GM19193 (cell line): ENCODE results near the gene GPATCH2L.

Source experiments
- POLR2A ChIP-seq: IDR thresholded peaks from 4 replicates; pipeline ENCODE4 v1.6.1; 2011; ENCODE audit not compliant: insufficient read depth, insufficient read length; ENCODE audit errors: extremely low read depth

GPATCH2L gene

DNA sequence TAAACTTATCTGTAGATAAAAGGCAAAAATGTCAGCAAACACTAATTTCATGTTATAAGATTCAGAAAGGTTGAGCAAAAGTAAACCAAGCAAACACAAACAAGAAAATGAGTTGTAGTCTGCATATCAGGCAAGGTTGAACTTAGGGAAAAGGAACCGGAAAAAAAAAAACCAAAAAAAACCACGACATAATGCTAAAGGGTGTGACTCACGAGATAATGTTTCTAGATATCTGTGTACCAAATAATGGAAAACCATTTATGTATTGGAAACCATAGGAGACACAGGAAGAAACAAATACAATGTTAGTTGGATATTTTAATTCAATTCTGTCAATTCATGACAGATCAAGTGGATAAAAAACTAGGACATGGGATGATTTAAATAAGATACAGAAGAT, 60.5 kb downstream of the GPATCH2L start:
- TF ChIP-seq POLR2A = no peak

DNA sequence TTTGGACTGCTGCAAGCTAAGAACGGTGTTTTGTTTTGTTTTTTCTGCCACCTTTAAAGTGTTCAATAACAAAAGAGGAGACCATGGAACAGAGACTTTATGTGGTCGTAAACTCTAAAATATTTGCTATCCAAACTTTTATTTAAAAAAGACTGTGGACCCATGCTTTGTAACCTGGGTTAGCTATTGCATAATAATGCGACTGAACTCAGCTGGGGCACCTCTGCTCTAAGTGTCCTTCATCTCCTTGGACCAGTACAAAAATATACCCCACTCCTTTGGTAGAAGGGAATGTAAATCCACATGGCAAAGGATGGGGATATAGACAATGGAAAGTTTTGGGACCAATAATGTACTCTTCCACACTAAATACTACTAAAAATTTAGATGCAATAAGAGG, 65.5 kb downstream of the GPATCH2L start:
- no peak for TF ChIP-seq POLR2A

DNA sequence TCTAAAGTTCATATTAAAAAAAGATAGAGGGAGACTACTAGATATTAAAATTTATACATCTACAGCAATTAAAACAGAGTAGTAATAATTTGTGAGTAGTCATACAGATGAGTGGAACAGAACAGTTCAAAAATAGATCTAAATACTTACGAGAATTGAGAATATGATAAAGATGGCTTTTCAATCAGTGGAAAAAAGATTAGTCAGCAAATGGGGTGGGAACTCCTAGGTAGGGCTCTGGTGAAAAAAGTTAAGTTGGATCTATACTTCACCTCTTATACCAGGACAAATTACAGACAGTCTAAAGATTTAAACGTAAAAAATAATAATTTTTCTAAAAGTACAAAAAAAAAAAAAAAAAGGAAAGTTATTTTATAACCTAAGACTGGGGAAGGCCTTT, 66.9 kb downstream of the GPATCH2L start:
- TF ChIP-seq POLR2A = no peak

DNA sequence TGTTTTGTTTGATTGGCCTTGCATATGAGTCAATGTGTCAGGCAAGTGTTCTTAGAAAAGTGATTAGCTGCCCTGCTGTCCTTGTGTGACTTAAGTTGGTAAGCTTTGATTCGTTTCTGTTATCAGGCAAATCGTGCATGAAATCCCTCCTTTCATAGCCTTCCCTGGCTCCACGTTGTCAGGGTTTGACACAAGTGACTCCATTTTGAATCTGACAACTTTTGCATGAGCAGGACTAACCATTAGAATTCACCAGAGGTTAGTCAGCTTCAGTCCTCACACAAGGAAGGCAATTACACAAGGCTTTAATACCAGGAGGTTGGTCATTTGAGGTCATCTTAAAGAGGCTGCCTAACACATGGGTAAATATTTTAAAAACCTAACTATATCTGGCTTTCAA, 68.2 kb downstream of the GPATCH2L start:
- no peak for TF ChIP-seq POLR2A

DNA sequence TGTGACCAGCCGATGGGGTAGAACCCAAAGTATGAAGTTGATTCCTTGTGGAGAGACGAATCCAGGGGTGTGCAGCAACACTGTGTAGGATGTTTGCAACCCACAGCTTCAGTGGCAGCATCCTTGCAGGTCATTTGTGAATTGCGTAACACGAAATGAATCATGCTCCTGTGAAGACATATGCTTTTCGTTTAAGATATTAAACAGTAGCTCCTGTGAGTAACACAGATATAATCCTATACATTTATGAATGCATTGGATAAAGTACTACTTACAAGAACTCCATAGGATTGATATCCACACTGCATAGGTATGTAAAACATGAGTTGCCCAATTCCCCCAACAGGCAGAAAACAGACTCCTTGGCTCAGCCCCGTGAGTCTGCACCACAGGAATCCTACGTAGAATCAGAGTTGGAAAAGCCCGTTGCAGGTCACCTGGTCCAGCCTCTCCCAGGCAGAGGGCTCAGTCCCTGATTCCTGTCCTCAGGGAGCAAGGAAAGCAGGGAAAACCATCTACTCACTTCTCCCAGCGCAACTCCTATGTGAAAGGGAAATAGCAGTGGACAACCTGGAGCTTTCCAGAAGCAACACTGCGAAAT, 75.8 kb downstream of the GPATCH2L start:
- TF ChIP-seq POLR2A = no peak

DNA sequence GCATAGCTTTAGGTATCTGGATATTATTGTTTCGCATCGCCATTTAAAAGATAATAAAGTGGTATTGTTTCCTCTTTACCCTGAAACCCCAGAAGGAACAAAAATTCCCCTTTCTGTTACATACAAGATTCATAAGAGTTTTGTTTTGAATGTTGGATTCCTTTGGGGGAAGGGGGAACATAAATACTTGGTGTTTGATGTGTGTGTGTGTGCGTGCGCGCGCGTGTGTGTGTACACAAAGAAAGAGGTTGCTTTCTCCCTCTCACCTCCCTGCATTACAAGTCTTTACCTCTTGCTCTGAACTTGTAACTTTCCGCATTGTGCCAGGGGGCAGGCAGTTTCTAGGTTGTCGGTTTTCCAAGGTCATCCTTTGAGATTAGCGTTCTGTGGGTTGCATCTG, 76.4 kb downstream of the GPATCH2L start:
- no peak for TF ChIP-seq POLR2A

DNA sequence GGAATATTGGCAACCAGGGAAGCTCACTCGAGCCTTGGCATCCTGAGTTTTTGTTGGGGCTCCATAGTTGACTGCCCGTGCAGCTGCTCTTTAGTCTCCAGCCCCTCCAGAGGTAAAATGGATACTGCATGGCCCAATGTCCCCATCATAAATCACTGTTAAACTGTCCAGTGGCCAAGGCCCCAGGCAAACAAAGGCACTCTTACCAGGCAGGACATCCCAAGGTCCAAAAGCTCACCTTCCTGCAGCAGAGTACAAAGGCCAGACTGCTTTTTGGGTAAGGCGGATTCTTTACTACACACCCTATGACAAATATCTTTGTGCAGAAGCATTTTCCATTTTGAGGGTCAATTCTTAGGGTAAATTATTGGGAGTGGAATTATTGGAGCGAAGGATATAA, 81.1 kb downstream of the GPATCH2L start:
- no peak for TF ChIP-seq POLR2A

DNA sequence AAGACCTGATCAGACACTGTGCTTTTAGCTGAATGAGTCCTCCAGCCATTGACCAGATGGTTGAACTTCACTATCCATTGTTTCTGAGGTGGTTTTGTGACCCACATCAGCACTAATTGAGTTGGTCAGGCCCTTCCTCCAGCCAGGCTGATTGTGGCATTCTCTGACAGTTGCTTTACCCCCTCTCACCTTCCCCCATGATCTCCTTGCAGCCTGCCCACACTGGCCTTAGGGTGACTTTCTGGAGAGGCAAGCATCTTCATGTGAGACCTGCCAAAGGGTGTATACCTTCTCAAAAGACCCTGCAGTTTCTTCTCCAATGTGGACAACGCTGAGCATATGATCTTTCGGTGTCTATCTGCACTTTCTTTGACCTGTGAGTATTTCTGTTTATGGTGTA, 83.9 kb downstream of the GPATCH2L start:
- TF ChIP-seq POLR2A = no peak

DNA sequence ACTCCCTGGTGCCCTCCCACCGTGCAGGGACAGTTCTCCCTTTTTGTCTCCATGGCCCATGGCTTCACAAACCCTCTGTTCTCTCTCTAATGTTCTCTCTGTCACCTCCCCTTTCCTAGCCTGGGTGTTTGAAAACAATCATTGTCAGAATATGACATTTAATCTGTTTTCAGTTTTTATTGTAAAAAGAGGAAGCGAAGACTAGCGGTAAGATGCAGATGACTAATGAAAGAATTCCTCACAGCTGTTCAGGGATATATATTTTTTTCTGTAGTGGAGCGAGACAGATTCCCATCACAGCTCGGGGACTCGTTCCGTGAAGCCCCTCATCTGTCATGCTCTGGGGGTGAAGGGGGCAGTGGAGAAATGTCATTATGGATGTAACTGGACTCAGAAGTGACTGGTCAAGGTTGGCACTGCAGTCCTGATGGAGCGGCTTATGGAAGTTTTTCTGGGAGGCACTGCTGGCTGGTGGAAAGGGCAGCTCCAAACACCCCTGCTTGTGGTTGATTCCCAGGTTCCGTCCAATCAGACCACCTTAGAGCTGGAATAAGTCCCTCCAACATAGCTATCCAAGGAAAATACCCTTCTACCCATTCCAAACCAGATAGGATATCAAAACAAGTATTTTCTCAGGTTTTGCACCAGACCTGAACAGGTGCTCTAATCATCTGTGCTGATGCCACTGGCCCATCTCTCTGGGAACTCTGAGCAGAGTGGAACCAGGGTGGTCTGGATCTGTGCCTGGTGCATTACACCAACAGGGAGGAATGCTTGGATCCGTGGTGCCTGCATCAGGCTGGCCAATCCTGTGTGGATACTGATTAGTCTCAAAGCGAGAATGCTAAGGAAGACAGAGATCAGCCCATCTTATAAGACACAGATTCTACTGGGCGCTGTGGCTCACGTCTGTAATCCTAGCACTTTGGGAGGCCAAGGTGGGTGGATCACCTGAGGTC, 84.7 kb downstream of the GPATCH2L start:
- TF ChIP-seq POLR2A = no peak

DNA sequence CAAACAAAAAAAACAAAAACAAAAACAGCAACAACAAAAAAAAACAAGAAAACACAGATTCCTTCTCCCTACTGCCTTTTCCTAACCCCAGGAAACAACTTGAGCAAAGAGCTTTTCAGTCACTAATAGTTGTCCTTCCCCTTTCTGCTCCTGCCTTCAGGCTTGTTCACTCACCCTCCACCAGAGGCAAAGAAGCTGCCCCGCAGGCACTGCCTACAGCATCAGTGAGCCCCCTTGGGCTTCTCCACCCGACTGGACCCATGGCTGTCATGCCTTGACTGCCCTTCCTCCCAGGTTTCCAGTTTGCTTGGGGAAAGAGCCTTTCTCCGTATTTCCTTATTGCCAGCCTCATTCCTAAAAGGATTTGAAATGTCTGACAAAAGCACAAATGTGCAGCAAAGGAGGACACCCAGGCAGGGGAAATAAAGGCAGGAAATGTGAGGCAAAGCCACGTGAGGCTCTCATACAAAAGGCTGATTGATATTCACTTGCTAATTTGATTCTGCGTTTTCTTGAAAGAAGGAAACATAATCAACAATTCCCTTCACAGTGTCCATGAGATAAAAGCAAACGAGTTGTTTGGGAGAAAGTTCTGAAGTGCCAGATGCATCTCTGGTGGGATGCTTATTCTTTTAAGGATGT, 85.7 kb downstream of the GPATCH2L start:
- no peak for TF ChIP-seq POLR2A

DNA sequence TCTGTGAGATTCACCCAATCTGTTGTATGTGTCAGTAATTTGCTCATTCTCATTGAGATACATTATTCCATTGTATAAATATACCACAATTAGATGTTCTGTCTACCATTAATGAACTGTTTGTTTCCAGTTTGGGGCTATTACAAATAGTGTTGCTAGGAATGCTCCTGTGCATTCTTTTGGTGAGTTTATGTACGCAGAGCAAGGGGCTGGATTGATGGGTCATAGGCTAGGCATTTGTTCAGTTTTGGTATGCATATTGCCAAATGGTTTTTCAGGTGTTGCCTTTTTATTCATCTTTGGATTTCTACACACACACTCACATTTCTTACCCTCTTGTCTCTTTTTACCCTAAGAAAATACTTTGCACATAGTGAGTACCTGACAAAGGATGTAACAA, 93.4 kb downstream of the GPATCH2L start:
- no peak for TF ChIP-seq POLR2A

DNA sequence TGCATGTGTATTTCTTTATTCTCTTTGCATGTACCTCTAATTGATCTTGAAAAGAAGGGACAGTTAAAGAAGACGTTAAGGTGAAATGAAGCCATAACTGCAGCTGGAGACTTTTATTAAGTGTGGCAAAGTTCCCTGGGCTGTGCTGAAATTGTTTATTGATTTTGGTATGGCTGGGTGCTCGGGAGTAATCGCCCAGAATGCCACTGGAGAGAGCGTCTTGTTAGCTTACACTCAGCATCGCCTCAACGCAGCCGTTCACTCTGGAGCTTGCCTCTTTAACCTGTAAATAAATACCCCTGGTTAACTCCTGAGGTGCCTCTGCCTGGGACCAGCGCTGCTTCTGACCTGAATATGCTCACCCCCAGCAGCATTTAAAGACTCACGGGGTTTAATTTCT, 98.6 kb downstream of the GPATCH2L start:
- no peak for TF ChIP-seq POLR2A

DNA sequence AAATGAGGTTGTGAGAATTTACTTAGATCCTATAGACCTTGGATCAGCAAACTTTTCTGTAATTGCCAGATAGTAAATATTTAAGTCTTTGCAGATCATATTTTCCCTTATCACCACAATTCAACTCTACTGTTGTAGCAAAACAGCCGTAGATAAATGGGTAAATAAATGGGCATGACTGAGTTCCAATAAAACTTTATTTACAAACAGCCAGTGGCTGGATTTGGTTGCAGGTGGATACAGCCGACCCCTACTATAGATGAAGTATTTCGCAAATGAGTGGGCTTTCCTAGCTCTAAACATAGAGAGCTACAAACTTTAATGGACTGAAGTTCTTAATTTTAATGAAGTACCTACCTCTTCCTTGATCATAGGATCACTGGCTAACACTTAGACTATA, 100.7 kb downstream of the GPATCH2L start:
- no peak for TF ChIP-seq POLR2A

DNA sequence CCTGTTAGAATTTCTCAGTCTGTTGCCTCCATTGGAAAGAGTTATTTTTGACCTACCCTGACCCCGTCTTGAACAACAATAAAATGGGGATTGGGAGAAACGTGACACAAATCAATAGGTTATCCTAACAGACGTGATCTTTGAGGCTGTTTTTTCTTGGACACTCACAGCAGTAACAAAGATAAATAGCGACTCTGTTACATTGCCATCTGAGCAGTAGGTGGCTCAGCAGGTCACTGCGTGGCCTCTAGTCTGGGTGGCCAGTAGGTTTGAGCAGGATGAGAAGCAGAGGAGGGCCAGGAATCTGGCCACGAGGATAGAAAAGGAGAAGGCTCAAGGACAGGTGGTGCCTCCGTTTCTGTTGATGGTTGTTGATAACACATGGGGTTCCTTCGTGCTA, 101.4 kb downstream of the GPATCH2L start:
- TF ChIP-seq POLR2A = no peak

DNA sequence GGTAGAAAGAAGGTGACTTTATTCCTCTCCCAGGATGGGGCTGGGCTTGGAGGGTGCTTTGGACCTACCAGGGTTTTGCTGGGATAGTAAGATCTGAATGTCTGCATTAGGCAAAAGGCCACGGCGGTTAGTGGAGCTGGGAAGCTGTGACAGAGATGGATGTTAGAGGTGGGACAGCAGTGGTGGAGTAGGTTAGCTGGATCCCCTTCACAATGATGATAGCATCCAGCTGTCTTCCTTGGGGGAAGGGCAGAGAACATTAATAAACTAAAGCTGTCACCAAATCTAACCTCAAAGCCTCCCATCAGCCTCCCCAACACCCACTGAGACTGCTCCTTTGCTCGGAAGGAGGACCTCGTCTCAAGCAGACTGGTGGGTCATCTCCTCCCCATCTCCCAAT, 104.8 kb downstream of the GPATCH2L start:
- no peak for TF ChIP-seq POLR2A
